Aorta (tissue), 5 donors: ENCODE data around the gene STX16. TPM values are rescaled to one million over a fixed set of nuclear protein-coding genes. Genes with fewer than 3 reads are reported as not detected.
A peak's percentile ranks its signal among the peaks of the same experiment; 100 is the strongest.

Experiments
- ATAC-seq: fragments of 200-7000 bp; cut with Tn5 transposase; one replicate; pipeline ENCODE4 v1.9.1; 2022; ENCODE audit warnings: moderate library complexity; ENCODE audit not compliant: low FRiP score
- DNase-seq, 2 donors: peaks; one replicate each; pipeline ENCODE4 v3.0.0-alpha.2; 2020
- H3K27ac ChIP-seq, 2 donors: one replicate each; pipeline ENCODE4 v1.5.1; 2013; ENCODE audit warnings: low read length in 2 of 2, mild to moderate bottlenecking in 2 of 2, moderate library complexity in 2 of 2, control low read depth in 1 of 2, inconsistent platforms in 1 of 2, low read depth in 1 of 2
- H3K27me3 ChIP-seq, 2 donors: one replicate each; pipeline ENCODE4 v1.6.1; 2013; ENCODE audit warnings: control low read depth in 1 of 2, low read length in 1 of 2, mild to moderate bottlenecking in 1 of 2, moderate library complexity in 1 of 2; ENCODE audit not compliant: insufficient read depth in 2 of 2, control insufficient read depth in 1 of 2
- H3K36me3 ChIP-seq, 2 donors: one replicate each; pipeline ENCODE4 v1.6.1; 2013; ENCODE audit warnings: control low read depth in 1 of 2, low read length in 1 of 2, mild to moderate bottlenecking in 1 of 2; ENCODE audit not compliant: insufficient read depth in 2 of 2, control insufficient read depth in 1 of 2
- H3K4me1 ChIP-seq, 2 donors: one replicate each; pipeline ENCODE4 v1.6.1; 2013; ENCODE audit warnings: low read length in 2 of 2, control low read depth in 1 of 2, mild to moderate bottlenecking in 1 of 2, moderate library complexity in 1 of 2; ENCODE audit not compliant: insufficient read depth in 2 of 2, control insufficient read depth in 1 of 2
- H3K4me3 ChIP-seq, 2 donors: one replicate each; pipeline ENCODE4 v1.5.1; 2013; ENCODE audit warnings: low read length in 2 of 2, control low read depth in 1 of 2, mild to moderate bottlenecking in 1 of 2
- H3K9me3 ChIP-seq: one replicate; pipeline ENCODE4 v1.6.1; 2013; ENCODE audit warnings: mild to moderate bottlenecking, low read length; ENCODE audit not compliant: control insufficient read depth
- WGBS, 2 donors: extraction: QIAGEN DNeasy Blood & Tissue Kit; methylation state at CpG; one replicate each; pipeline ENCODE4 v1.1.7; 2013; 5-methylcytosine and 5-hydroxymethylcytosine counted together
- intact Hi-C, 2 donors: fragments of 100-400 bp; cut with DNase I; formaldehyde crosslinking; loops; one replicate each; pipeline versions ENCODE4 v1.14.2 to v1.15.0; 2022
- polyA plus RNA-seq, 2 donors: library from polyadenylated mRNA; stranded (reverse); fragments of 200-250 nt; gene quantifications; one replicate each; pipeline ENCODE4 v1.2.3, GENCODE V29; 2013
- total RNA-seq, 2 donors: library from RNA; stranded (reverse); fragmentation: NEBNext Ultra II Directional; extraction: Animal tissue kit (Norgen Biotek cat#: 25700); gene quantifications; one replicate each; pipeline ENCODE4 v1.2.1, GENCODE V29; 2021
- donor health status: healthy with polysubstance abuse.
- donor health status: Bipolar disorder and iron deficiency.
- donor health status: DM: no; HTN: no; CAD: no.
- donor health status: DM: no; HTN: no; CAD: no.
- donor health status: DM: yes; HTN: yes; CAD: no.

STX16 gene
- total and polyA plus RNA-seq, 4 donors: 17.9 to 75.7 (median 59.6) TPM

DNA sequence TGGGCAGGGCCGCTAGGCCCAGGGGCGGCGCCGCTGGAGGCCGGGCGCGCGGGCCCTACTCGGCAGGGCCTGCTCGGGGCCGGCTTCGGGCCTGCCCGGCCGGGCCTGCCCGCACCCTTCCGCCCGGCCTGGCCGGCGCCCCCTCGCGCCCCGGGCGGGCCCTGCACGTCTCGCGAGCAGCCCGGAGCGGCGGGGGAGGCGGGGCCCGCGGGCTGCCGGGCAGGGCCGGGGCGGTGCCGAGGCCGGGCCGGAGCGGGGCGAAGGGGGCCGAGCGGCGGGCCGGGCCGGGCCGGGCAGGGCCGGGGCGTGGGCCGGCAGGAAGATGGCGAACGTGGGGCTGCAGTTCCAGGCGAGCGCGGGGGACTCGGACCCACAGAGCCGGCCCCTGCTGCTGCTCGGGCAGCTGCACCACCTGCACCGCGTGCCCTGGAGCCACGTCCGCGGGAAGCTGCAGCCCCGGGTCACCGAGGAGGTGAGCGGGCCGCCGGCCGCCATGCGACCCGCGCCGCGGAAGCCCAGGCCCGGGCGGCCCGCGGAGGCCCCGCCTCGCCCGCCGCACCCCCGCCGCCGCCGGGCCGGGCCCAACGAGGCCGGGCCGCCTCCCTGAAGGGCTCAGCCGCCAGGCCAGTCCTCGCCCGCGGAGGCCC lies 41.6 kb downstream of the STX16 start, which contains the start of gene NPEPL1:
Gene NPEPL1, plus strand, starts transcription at position 222 of the 647 bp plus-strand sequence. Its CDS starts 101 bp downstream, at position 323.
- Histone ChIP-seq H3K27me3 (no peaks in the 10 kb centered on the region), H3K4me1 (no peaks in the 10 kb centered on the region), H3K9me3 (no peaks in the 10 kb centered on the region), H3K4me3 (peak within 1 kb of the TSS; percentile 32 to 35), H3K36me3 (no peaks in the 10 kb centered on the region), H3K27ac (peak within 1 kb of the TSS; percentile 30 to 32)
- 2 to 6% methylated on average over 41 to 93 of the region's 93 CpGs for WGBS, 2 donors
- DNase-seq: peak; percentile 81 to 90
- intact Hi-C loops: loop anchor here (5.0 to 10.0 kb wide), 5 partner anchors 35 to 1098 kb away; partner anchors contain the start of genes RAB22A (in 1 of the 2) and STX16 (in 1 of the 2)
- peak; percentile 83 for ATAC-seq

DNA sequence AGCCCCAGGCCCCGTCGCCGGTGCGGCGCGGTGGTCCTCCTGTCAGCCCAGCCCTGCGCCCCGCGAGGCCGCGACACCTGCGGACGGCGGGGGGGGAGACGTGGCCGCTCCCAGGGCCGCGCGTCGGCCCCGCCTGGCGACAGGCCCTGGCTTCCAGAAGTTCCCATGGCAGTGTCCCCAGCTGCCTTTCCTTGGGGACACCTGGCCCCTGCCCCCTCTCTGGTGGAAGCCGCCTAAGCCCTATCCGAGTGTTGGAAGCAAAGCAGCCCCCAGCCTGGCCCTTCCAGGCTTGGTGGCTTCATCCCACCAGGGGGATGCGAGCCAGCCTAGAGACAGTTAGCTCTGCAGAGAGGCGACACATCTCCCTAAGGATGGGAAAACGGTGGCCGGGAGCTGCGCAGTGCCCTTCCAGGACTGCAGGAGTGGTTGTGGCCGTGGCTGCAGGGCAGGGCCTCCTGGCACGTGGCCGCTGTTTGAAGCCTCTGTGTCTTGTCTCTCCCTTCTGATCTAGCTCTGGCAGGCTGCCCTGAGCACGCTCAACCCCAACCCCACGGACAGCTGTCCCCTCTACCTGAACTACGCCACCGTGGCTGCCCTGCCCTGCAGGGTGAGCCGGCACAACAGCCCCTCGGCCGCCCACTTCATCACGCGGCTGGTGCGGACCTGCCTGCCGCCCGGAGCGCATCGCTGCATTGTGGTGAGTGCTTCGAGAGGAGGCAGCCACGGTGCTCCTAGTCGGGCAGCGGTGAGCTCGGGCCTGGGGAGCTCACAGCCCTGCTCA lies 42.3 kb downstream of the STX16 start:
- 47 to 58% methylated on average over 42 to 51 of the region's 51 CpGs for WGBS, 2 donors
- no peaks in the 10 kb centered on the region for H3K4me1 ChIP-seq
- no peaks in the 10 kb centered on the region for H3K36me3 ChIP-seq
- intact Hi-C loops: loop anchor here (5.0 to 10.0 kb wide), 5 partner anchors 36 to 1099 kb away; partner anchors contain the start of genes RAB22A (in 1 of the 2) and STX16 (in 1 of the 2)
- ATAC-seq (no peak), DNase-seq (peak; percentile 58 to 79)
- H3K9me3 ChIP-seq: no peaks in the 10 kb centered on the region
- peak overlapping the region; percentile 32 to 35 for H3K4me3 ChIP-seq
- no peaks in the 10 kb centered on the region for H3K27me3 ChIP-seq
- peak overlapping the region in 1 of 2 donors; percentile 27 for H3K27ac ChIP-seq

- H3K27me3 ChIP-seq: no peaks in the 10 kb centered on the region
- no peak overlapping the region for H3K27ac ChIP-seq
- H3K4me1 ChIP-seq: no peaks in the 10 kb centered on the region
- 94 to 95% methylated on average over 31 to 33 of the region's 33 CpGs for WGBS, 2 donors
- no peaks in the 10 kb centered on the region for H3K36me3 ChIP-seq
- DNase-seq (peak in 1 of 2 donors; percentile 68), ATAC-seq (no peak)
- H3K4me3 ChIP-seq: no peak overlapping the region
- intact Hi-C loops: loop anchor here (5.0 to 10.0 kb wide), 5 partner anchors 37 to 1100 kb away; partner anchors contain the start of genes RAB22A (in 1 of the 2) and STX16 (in 1 of the 2)
- H3K9me3 ChIP-seq: no peaks in the 10 kb centered on the region
Observed at GRCh38 chr20:58694241-58695083, 43.4 kb downstream of the STX16 start.

DNA sequence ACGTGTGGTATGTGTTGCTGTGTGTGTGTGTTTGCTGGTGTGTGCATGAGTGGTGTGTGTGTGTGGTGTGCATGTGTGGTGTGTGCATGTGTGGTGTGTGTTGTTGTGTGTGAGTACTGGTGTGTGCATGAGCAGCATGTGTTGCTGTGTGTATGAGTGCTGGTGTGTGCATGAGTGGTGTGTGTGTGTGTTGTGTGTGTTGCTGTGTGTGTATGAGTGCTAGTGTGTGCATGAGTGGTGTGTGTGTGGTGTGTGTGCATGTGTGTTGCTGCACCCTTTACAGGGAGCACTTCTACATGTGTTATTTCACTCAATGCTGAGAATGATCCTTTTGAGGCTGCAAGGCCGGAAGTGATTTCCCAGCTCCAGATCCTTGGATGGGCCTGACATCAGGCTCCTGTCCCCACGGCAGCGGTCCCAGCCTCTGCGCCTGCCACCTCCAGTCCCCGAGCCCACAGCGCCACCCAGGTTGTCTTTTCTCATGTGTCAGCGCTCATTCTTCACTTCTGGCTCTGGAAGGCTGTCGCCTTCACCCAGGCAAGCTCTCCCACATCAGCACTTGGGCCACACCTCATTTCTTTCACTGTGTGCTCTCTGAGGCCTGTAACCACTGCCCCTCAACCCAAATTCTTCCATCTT lies 44.1 kb downstream of the STX16 start:
- Histone ChIP-seq H3K4me1 (no peaks in the 10 kb centered on the region), H3K4me3 (no peak overlapping the region), H3K27me3 (no peaks in the 10 kb centered on the region), H3K27ac (no peak overlapping the region), H3K36me3 (no peaks in the 10 kb centered on the region), H3K9me3 (no peaks in the 10 kb centered on the region)
- WGBS, 2 donors: 86 to 92% methylated on average over 9 of the region's 9 CpGs
- intact Hi-C loops: loop anchor here (10.0 kb wide), 2 partner anchors 460 to 1100 kb away; no protein-coding TSS in a partner anchor
- no peak for ATAC-seq
- peak in 1 of 2 donors; percentile 67 for DNase-seq

GRCh38 chr20:58695895-58696375 lies 44.9 kb downstream of the STX16 start:
- H3K9me3 ChIP-seq: no peaks in the 10 kb centered on the region
- peak in 1 of 2 donors; percentile 55 for DNase-seq
- H3K27ac ChIP-seq: no peak overlapping the region
- no peaks in the 10 kb centered on the region for H3K4me1 ChIP-seq
- no peaks in the 10 kb centered on the region for H3K36me3 ChIP-seq
- 89% methylated on average over 10 of the region's 10 CpGs for WGBS, 2 donors
- intact Hi-C loops: loop anchor here (10.0 kb wide), 2 partner anchors 461 to 1101 kb away; no protein-coding TSS in a partner anchor
- H3K4me3 ChIP-seq: no peak overlapping the region
- no peak for ATAC-seq
- H3K27me3 ChIP-seq: no peaks in the 10 kb centered on the region

- intact Hi-C loops: loop anchor here (10.0 kb wide), 2 partner anchors 462 to 1102 kb away; no protein-coding TSS in a partner anchor
- no peaks in the 10 kb centered on the region for H3K27me3 ChIP-seq
- no peaks in the 10 kb centered on the region for H3K36me3 ChIP-seq
- WGBS, 2 donors: 90 to 91% methylated on average over 10 of the region's 10 CpGs
- peak in 1 of 2 donors; percentile 55 for DNase-seq
- H3K27ac ChIP-seq: no peak overlapping the region
- H3K9me3 ChIP-seq: no peaks in the 10 kb centered on the region
- no peaks in the 10 kb centered on the region for H3K4me1 ChIP-seq
- no peak overlapping the region for H3K4me3 ChIP-seq
- no peak for ATAC-seq
Observed at GRCh38 chr20:58696411-58696961, 45.4 kb downstream of the STX16 start.

- 87 to 89% methylated on average over 21 of the region's 21 CpGs for WGBS, 2 donors
- peak in 1 of 2 donors; percentile 56 for DNase-seq
Observed at GRCh38 chr20:58697201-58697866, 46.3 kb downstream of the STX16 start.

More at GRCh38 chr20:58697201-58697866, 46.3 kb downstream of the STX16 start:
- Histone ChIP-seq H3K27ac (no peak overlapping the region), H3K4me1 (no peaks in the 10 kb centered on the region), H3K9me3 (no peaks in the 10 kb centered on the region), H3K4me3 (no peak overlapping the region), H3K36me3 (peaks cover 0 to 2% of the 10 kb centered on the region in 2 donors), H3K27me3 (no peaks in the 10 kb centered on the region)
- no peak for ATAC-seq
- intact Hi-C loops: loop anchor here (10.0 kb wide), 2 partner anchors 463 to 1103 kb away; no protein-coding TSS in a partner anchor
